ENCODE results near the gene BAHCC1.

The BAHCC1 gene

DNA sequence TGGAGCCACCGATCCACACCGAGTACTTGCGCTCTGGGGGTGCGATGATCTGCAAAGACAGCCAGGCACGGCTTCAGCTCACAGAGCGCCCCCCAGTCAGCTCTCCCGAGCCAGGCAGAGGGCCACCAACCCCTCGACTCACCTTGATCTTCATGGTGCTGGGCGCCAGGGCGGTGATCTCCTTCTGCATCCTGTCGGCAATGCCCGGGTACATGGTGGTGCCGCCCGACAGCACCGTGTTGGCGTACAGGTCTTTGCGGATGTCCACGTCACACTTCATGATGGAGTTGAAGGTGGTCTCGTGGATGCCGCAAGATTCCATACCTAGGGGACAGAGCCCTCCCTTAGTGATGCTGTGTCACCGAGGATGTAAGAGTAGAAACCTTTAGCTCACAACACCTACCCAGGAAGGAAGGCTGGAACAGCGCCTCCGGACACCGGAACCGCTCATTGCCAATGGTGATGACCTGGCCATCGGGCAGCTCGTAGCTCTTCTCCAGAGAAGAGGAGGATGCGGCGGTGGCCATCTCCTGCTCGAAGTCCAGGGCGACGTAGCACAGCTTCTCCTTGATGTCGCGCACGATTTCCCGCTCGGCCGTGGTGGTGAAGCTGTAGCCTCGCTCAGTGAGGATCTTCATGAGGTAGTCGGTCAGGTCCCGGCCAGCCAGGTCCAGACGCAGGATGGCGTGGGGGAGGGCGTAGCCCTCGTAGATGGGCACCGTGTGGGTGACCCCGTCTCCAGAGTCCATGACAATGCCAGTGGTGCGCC, 115.7 kb downstream of the BAHCC1 start:
- Histone ChIP-seq H3K36me3 (ENCODE audit: control insufficient read depth in 2 of 2, insufficient read depth in 1 of 2, low read length in 2 of 2) (peaks cover 18 to 40% of the 10 kb centered on the region in 2 experiments), H3K4me1 (ENCODE audit: control insufficient read depth, insufficient read depth, low read length) (peaks cover 14% of the 10 kb centered on the region), H3K9me3 (ENCODE audit: control insufficient read depth, insufficient read depth, low read depth, low read length) (no peaks in the 10 kb centered on the region), H3K4me3 (ENCODE audit: low read depth, low read length) (peak overlapping the region; percentile 92), H3K27ac (ENCODE audit: extremely low read depth, low read depth, low read length) (peak overlapping the region; percentile 100)
- POLR2A ChIA-PET = interaction anchor here (0.6 to 9.9 kb wide), 20 partner anchors 9 to 288 kb away, joined by 3 to 85 read pairs (median 4); partner anchors contain the start of genes BAHCC1, CEP131, FAAP100 and SLC38A10
- TF ChIP-seq SP7 (tag by site-specific recombination; IDR thresholded peaks at IDR 0.05) (0 out of 2 replicates have a peak, but pooled peaks have one; percentile 8), ZNF248 (tag by site-specific recombination; IDR thresholded peaks at IDR 0.05) (no peak), ZBTB21 (tag by site-specific recombination; IDR thresholded peaks at IDR 0.05) (no peak), WT1 (tag by site-specific recombination; IDR thresholded peaks at IDR 0.05) (no peak), ZNF394 (tag by site-specific recombination; IDR thresholded peaks at IDR 0.05; ENCODE audit: borderline replicate concordance) (no peak; the same call in 1 of the 2 replicates), ZNF600 (tag by site-specific recombination; IDR thresholded peaks at IDR 0.05) (peak; percentile 24; the same call in 1 of the 2 replicates), YY1 (tag by site-specific recombination; IDR thresholded peaks at IDR 0.05) (no peak), ZBTB17 (tag by site-specific recombination; IDR thresholded peaks at IDR 0.05) (peak; percentile 59), ZNF629 (tag by site-specific recombination; IDR thresholded peaks at IDR 0.05) (peak; percentile 78), ZNF350 (tag by site-specific recombination; IDR thresholded peaks at IDR 0.05) (no peak), GLIS1 (tag by site-specific recombination; IDR thresholded peaks at IDR 0.05) (0 out of 2 replicates have a peak, but pooled peaks have one; percentile 25), ZNF837 (tag by site-specific recombination; IDR thresholded peaks at IDR 0.05) (no peak), ZFP37 (tag by site-specific recombination; IDR thresholded peaks at IDR 0.05) (0 out of 2 replicates have a peak, but pooled peaks have one; percentile 13), ZNF146 (tag by site-specific recombination; IDR thresholded peaks at IDR 0.05) (0 out of 2 replicates have a peak, but pooled peaks have one; percentile 3)
- TF ChIP-seq, protein P1, sequence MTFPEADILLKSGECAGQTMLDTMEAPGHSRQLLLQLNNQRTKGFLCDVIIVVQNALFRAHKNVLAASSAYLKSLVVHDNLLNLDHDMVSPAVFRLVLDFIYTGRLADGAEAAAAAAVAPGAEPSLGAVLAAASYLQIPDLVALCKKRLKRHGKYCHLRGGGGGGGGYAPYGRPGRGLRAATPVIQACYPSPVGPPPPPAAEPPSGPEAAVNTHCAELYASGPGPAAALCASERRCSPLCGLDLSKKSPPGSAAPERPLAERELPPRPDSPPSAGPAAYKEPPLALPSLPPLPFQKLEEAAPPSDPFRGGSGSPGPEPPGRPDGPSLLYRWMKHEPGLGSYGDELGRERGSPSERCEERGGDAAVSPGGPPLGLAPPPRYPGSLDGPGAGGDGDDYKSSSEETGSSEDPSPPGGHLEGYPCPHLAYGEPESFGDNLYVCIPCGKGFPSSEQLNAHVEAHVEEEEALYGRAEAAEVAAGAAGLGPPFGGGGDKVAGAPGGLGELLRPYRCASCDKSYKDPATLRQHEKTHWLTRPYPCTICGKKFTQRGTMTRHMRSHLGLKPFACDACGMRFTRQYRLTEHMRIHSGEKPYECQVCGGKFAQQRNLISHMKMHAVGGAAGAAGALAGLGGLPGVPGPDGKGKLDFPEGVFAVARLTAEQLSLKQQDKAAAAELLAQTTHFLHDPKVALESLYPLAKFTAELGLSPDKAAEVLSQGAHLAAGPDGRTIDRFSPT (tag by site-specific recombination; IDR thresholded peaks at IDR 0.05) = 0 out of 2 replicates have a peak, but pooled peaks have one; percentile 29
- TF ChIP-seq, protein P2, sequence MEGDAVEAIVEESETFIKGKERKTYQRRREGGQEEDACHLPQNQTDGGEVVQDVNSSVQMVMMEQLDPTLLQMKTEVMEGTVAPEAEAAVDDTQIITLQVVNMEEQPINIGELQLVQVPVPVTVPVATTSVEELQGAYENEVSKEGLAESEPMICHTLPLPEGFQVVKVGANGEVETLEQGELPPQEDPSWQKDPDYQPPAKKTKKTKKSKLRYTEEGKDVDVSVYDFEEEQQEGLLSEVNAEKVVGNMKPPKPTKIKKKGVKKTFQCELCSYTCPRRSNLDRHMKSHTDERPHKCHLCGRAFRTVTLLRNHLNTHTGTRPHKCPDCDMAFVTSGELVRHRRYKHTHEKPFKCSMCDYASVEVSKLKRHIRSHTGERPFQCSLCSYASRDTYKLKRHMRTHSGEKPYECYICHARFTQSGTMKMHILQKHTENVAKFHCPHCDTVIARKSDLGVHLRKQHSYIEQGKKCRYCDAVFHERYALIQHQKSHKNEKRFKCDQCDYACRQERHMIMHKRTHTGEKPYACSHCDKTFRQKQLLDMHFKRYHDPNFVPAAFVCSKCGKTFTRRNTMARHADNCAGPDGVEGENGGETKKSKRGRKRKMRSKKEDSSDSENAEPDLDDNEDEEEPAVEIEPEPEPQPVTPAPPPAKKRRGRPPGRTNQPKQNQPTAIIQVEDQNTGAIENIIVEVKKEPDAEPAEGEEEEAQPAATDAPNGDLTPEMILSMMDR (tag by site-specific recombination; IDR thresholded peaks at IDR 0.05) = peak; percentile 44; the same call in 1 of the 2 replicates
- TF ChIP-seq, protein P3, sequence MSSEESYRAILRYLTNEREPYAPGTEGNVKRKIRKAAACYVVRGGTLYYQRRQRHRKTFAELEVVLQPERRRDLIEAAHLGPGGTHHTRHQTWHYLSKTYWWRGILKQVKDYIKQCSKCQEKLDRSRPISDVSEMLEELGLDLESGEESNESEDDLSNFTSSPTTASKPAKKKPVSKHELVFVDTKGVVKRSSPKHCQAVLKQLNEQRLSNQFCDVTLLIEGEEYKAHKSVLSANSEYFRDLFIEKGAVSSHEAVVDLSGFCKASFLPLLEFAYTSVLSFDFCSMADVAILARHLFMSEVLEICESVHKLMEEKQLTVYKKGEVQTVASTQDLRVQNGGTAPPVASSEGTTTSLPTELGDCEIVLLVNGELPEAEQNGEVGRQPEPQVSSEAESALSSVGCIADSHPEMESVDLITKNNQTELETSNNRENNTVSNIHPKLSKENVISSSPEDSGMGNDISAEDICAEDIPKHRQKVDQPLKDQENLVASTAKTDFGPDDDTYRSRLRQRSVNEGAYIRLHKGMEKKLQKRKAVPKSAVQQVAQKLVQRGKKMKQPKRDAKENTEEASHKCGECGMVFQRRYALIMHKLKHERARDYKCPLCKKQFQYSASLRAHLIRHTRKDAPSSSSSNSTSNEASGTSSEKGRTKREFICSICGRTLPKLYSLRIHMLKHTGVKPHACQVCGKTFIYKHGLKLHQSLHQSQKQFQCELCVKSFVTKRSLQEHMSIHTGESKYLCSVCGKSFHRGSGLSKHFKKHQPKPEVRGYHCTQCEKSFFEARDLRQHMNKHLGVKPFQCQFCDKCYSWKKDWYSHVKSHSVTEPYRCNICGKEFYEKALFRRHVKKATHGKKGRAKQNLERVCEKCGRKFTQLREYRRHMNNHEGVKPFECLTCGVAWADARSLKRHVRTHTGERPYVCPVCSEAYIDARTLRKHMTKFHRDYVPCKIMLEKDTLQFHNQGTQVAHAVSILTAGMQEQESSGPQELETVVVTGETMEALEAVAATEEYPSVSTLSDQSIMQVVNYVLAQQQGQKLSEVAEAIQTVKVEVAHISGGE (tag by site-specific recombination; conservative IDR thresholded peaks at IDR 0.05; ENCODE audit: low read depth) = no peak
- CTCF ChIA-PET = interaction anchor here (0.6 to 1.2 kb wide), 6 partner anchors 26 to 449 kb away, joined by 3 to 5 read pairs (median 3); no protein-coding TSS in a partner anchor

Measured in HEK293 (cell line).